DND-41 (cell line): Measurements from ENCODE around the gene RHOH.

ENCODE experiments used
- EZH2 ChIP-seq: IDR thresholded peaks from 3 replicates; pipeline ENCODE4 v1.6.1; 2012; ENCODE audit warnings: borderline replicate concordance, low read depth, mild to moderate bottlenecking, moderate library complexity, low read length, inconsistent platforms; ENCODE audit not compliant: severe bottlenecking
- TF ChIP-seq, protein P1 (sequence below): IDR thresholded peaks from 2 replicates; pipeline ENCODE4 v1.5.1; 2012; ENCODE audit warnings: borderline replicate concordance, low read length, moderate library complexity, mild to moderate bottlenecking; ENCODE audit not compliant: poor library complexity, severe bottlenecking; ENCODE audit errors: extremely low read depth

DNA sequence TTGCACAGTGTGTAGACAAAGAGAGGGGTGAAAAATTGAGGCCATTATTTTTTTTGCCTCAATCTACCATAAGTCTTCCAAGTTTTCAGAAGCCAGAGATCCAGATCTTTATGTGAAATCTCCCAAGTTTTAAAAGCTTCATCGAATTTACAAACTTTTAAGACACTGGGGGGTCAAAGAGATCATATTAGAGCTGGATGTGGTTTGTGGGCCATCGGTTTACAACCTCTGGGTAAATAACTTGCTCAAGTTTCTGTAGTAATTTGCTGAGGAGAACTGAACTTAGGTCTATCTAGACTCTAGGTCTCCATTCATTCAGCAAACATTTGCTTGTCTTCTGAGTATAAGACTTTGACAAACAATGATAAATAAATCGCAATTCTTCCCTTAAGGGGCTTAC lies 84.3 kb downstream of the RHOH start:
- TF ChIP-seq, protein P1, sequence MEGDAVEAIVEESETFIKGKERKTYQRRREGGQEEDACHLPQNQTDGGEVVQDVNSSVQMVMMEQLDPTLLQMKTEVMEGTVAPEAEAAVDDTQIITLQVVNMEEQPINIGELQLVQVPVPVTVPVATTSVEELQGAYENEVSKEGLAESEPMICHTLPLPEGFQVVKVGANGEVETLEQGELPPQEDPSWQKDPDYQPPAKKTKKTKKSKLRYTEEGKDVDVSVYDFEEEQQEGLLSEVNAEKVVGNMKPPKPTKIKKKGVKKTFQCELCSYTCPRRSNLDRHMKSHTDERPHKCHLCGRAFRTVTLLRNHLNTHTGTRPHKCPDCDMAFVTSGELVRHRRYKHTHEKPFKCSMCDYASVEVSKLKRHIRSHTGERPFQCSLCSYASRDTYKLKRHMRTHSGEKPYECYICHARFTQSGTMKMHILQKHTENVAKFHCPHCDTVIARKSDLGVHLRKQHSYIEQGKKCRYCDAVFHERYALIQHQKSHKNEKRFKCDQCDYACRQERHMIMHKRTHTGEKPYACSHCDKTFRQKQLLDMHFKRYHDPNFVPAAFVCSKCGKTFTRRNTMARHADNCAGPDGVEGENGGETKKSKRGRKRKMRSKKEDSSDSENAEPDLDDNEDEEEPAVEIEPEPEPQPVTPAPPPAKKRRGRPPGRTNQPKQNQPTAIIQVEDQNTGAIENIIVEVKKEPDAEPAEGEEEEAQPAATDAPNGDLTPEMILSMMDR: no peak
- no peak for TF ChIP-seq EZH2
